Thyroid gland (tissue), 4 donors: Measurements from ENCODE around the gene KRTAP10-9. TPM values are rescaled to one million over a fixed set of nuclear protein-coding genes. Genes with fewer than 3 reads are reported as not detected.

Experiments
- DNase-seq, 2 donors: peaks; one replicate each; pipeline ENCODE4 v3.0.0-alpha.2; 2019
- H3K27ac ChIP-seq, 3 donors: fragments of 200-600 bp; sonication (generic); 1 replicate in 2 of 3; 2 replicates in 1 of 3; pipeline ENCODE4 v1.5.1; 2016 to 2019; ENCODE audit warnings: mild to moderate bottlenecking in 1 of 3, moderate library complexity in 1 of 3
- H3K27me3 ChIP-seq: fragments of 200-600 bp; sonication (generic); one replicate; pipeline ENCODE4 v1.5.1; 2019
- H3K36me3 ChIP-seq, 2 donors: fragments of 200-600 bp; sonication (generic); one replicate each; pipeline ENCODE4 v1.5.1; 2016 to 2019
- H3K4me1 ChIP-seq, 2 donors: fragments of 200-600 bp; sonication (generic); one replicate each; pipeline ENCODE4 v1.5.1; 2017 to 2019
- H3K4me3 ChIP-seq, 3 donors: fragments of 200-600 bp; sonication (generic); replicated peaks in 1 of 3; 1 replicate in 2 of 3; 2 replicates in 1 of 3; pipeline ENCODE4 v1.5.1; 2016; ENCODE audit warnings: mild to moderate bottlenecking in 1 of 3
- H3K9me3 ChIP-seq: fragments of 200-600 bp; sonication (generic); one replicate; pipeline ENCODE4 v1.5.1; 2017
- POLR2A ChIP-seq, 2 donors: fragments of 450-650 bp; IDR thresholded peaks; one replicate each; pipeline ENCODE4 v1.6.1; 2017; ENCODE audit warnings: antibody characterized with exemption in 2 of 2, mild to moderate bottlenecking in 2 of 2, moderate library complexity in 1 of 2
- WGBS, 2 donors: methylation state at CpG; one replicate each; pipeline ENCODE4 v1.1.5; 2017; 5-methylcytosine and 5-hydroxymethylcytosine counted together
- intact Hi-C: fragments of 100-400 bp; cut with DNase I; formaldehyde crosslinking; loops from one replicate; pipeline ENCODE4 v1.15.1; 2023
- total RNA-seq, 4 donors: library from RNA; depleted of rRNA; stranded (reverse); fragments of >200 nt; gene quantifications; one replicate each; pipeline ENCODE4 v1.2.3, GENCODE V29; 2016
- TF ChIP-seq, protein P1 (sequence below), 6 experiments: fragments of 200-600 bp in 3 of 6; fragments of 450-650 bp in 3 of 6; sonication (generic) in 3 of 6; IDR thresholded peaks; one replicate each; pipeline ENCODE4 v1.5.1; 2016 to 2019; ENCODE audit warnings: antibody characterized with exemption in 6 of 6, mild to moderate bottlenecking in 2 of 6, inconsistent platforms in 1 of 6, moderate library complexity in 1 of 6

KRTAP10-9 gene
- total RNA-seq, 4 donors from 2014 or later, result not detected

DNA sequence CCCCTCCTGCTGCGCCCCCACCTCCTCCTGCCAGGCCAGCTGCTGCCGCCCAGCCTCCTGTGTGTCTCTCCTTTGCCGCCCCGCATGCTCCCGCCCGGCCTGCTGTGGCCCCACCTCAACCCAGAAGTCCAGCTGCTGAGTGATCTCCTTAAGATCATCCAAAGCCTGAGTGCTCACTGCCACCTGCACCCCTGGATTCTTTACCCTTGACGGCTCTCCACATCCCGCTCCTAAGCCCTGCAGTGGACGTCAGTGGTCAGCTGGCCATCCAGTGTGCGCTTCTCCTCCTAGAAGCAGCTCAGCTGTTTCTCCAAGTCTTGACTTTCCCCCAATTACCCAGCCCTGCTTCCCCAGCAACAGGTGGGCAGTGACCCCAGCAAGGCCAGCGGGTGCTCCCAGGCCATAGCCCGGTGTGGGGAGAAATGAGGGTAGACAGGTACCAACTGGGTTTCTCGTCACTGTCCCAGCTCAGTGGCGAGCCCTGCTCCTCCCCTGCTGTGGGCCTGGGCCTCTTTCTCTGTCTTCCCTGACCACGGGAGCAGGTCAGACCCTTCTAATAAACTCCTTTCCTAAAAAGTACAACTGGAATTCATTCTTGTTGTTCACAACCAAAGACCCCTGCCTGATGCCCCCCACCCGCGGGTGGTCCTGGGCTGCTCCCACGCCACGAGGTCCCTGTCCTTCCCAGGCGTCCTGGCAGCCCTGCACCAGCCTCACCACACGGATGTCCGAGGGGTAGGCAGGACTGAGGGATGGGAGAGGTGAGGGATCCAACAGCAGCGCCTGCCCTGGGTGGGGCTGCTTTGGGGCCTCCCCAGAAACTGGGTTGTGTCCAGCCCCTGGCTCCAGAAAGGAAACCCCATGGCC is 25.1 kb upstream of the KRTAP10-9 start:
- no peaks in the 10 kb centered on the region for H3K36me3 ChIP-seq
- TF ChIP-seq, protein P1, sequence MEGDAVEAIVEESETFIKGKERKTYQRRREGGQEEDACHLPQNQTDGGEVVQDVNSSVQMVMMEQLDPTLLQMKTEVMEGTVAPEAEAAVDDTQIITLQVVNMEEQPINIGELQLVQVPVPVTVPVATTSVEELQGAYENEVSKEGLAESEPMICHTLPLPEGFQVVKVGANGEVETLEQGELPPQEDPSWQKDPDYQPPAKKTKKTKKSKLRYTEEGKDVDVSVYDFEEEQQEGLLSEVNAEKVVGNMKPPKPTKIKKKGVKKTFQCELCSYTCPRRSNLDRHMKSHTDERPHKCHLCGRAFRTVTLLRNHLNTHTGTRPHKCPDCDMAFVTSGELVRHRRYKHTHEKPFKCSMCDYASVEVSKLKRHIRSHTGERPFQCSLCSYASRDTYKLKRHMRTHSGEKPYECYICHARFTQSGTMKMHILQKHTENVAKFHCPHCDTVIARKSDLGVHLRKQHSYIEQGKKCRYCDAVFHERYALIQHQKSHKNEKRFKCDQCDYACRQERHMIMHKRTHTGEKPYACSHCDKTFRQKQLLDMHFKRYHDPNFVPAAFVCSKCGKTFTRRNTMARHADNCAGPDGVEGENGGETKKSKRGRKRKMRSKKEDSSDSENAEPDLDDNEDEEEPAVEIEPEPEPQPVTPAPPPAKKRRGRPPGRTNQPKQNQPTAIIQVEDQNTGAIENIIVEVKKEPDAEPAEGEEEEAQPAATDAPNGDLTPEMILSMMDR (IDR thresholded peaks at IDR 0.05), result no peak
- intact Hi-C loops, result no loop called here
- no peaks in the 10 kb centered on the region for H3K4me1 ChIP-seq
- no peaks in the 10 kb centered on the region for H3K27me3 ChIP-seq
- WGBS, 2 donors, result 82 to 88% methylated on average over 17 to 23 of the region's 23 CpGs
- H3K4me3 ChIP-seq, result no peak overlapping the region
- no peak overlapping the region for H3K27ac ChIP-seq
- no peak for DNase-seq
- no peaks in the 10 kb centered on the region for H3K9me3 ChIP-seq

DNA sequence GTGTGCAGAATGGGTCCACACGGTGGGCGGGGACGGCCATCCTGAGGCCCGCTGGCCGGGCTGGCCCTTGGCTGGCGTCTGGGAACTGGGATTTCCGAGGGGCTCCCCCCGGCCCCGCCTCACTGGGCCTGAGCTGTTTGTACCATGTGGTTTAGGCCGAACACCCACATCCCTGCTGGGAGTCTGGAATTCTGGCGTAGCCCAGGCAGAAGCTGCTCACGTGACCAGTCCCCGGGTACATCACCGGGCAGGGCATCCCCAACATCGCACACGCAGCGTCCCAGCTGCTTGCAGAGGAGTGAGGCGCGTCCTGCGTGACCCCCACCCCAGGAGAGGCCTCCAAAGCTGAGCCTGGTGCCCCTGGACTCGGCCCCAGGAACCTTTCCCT is 24.4 kb upstream of the KRTAP10-9 start:
- H3K4me3 ChIP-seq, result no peak overlapping the region
- intact Hi-C loops, result no loop called here
- DNase-seq, result no peak
- no peaks in the 10 kb centered on the region for H3K36me3 ChIP-seq
- 65 to 92% methylated on average over 4 to 15 of the region's 21 CpGs for WGBS, 2 donors
- H3K27me3 ChIP-seq, result no peaks in the 10 kb centered on the region
- no peaks in the 10 kb centered on the region for H3K4me1 ChIP-seq
- no peak for TF ChIP-seq POLR2A (IDR thresholded peaks at IDR 0.05)
- TF ChIP-seq, protein P1 (IDR thresholded peaks at IDR 0.05), result no peak
- H3K9me3 ChIP-seq, result no peaks in the 10 kb centered on the region
- no peak overlapping the region for H3K27ac ChIP-seq

DNA sequence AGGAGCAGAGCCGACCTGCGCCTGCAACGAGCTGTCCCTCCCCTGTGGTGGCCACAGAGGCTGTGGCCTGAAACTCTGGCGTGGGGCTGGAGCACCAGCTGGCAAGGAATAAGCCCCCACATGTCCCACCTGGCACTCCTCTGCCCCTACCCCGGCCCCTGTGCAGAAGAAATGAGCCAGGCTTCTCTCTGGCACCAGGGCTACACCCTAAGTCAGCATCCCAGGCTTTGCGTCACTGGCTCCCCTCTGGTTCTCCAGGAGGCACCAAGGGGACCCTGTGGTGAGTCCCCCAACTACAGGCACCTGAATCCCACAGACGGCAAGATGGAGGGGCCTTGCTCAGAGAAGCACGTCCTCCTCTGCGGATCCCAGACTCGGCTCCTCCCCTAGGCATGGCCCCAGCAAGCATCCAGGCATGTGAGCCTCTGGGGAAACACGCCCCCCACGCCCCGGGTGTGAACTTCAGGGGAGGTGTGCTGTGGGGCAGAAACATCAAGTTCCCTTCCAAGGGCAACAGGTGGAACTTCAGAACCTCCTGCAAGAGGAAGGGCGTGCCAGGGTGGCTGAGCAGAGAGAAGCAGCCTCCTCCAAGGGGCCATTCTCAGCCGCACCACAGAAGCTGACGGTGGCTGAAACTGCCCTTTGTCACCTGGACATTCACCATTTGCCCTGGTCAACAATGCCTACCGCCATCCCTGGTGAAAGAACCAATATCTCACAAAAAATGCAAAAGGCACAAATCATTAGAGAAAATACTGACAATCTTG is 23.6 kb upstream of the KRTAP10-9 start:
- Histone ChIP-seq H3K4me3 (no peak overlapping the region), H3K4me1 (no peaks in the 10 kb centered on the region), H3K36me3 (no peaks in the 10 kb centered on the region), H3K27me3 (no peaks in the 10 kb centered on the region), H3K9me3 (no peaks in the 10 kb centered on the region), H3K27ac (no peak overlapping the region)
- intact Hi-C loops, result no loop called here
- TF ChIP-seq POLR2A (IDR thresholded peaks at IDR 0.05), result no peak
- TF ChIP-seq, protein P1 (IDR thresholded peaks at IDR 0.05), result no peak
- no peak for DNase-seq
- 56 to 61% methylated on average over 15 to 17 of the region's 17 CpGs for WGBS, 2 donors

DNA sequence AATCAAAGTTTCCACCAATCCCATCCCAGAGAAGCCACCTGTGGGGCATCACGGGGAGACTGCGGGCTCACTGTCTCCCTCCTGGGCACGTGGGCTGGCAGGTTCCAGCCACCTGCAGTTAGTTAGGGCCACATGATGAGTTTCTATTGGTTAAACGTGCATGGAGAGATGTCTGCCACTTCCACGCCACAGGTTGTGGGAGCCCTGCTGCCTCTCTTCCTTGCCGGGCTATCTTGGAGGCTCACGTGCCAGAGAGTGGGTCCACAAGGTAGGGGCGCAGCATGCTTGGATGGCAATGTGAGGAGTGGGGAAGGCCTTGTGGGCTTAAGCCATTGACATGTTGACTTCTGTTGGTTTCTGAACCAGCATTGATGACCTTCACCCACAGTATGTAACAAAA is 23.0 kb upstream of the KRTAP10-9 start:
- H3K27me3 ChIP-seq, result no peaks in the 10 kb centered on the region
- no peaks in the 10 kb centered on the region for H3K36me3 ChIP-seq
- H3K4me1 ChIP-seq, result no peaks in the 10 kb centered on the region
- DNase-seq, result no peak
- H3K27ac ChIP-seq, result no peak overlapping the region
- TF ChIP-seq, protein P1 (IDR thresholded peaks at IDR 0.05), result no peak
- no peak for TF ChIP-seq POLR2A (IDR thresholded peaks at IDR 0.05)
- intact Hi-C loops, result no loop called here
- H3K4me3 ChIP-seq, result no peak overlapping the region
- H3K9me3 ChIP-seq, result no peaks in the 10 kb centered on the region
- WGBS, 2 donors, result 88 to 96% methylated on average over 8 of the region's 8 CpGs

DNA sequence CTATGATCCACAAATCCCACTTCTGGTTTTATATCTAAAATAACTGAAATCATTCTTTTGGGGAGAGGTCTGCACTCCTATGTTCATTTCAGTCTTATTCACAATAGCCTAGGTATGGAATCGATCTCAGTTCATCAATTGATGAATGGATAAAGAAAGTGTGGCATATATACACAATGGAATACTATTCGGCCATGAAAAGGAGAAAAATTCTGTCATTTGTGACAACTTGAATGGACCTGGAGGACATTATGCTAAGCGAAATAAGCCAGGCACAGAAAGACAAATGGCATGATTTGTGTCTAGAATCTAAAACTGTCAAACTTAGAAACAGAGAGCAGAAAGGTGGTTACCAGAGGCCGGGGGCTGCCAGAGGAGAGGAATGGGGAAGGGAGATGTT is 20.4 kb upstream of the KRTAP10-9 start:
- no peaks in the 10 kb centered on the region for H3K9me3 ChIP-seq
- no peak overlapping the region for H3K4me3 ChIP-seq
- intact Hi-C loops, result no loop called here
- TF ChIP-seq, protein P1 (IDR thresholded peaks at IDR 0.05), result no peak
- no peak for TF ChIP-seq POLR2A (IDR thresholded peaks at IDR 0.05)
- 79 to 83% methylated on average over 4 of the region's 4 CpGs for WGBS, 2 donors
- no peak overlapping the region for H3K27ac ChIP-seq
- H3K36me3 ChIP-seq, result no peaks in the 10 kb centered on the region
- DNase-seq, result no peak
- H3K4me1 ChIP-seq, result no peaks in the 10 kb centered on the region
- H3K27me3 ChIP-seq, result no peaks in the 10 kb centered on the region
